Right ventricle myocardium superior (tissue), 1 donor: ENCODE data around the gene TMEM131. TPM values are rescaled to one million over a fixed set of nuclear protein-coding genes. Genes with fewer than 3 reads are reported as not detected.
"Not testable (repeated sequence)": the region's sequence is repeated elsewhere in the genome, so short reads cannot be mapped to it uniquely, and the experiment has no call there.

ENCODE experiments used
- ATAC-seq: fragments of 200-7000 bp; cut with Tn5 transposase; one replicate; pipeline ENCODE4 v1.9.1; 2020; ENCODE audit warnings: mild to moderate bottlenecking; ENCODE audit not compliant: poor library complexity
- DNase-seq: peaks from one replicate; pipeline ENCODE4 v3.0.0-alpha.2; 2020
- intact Hi-C: fragments of 100-400 bp; cut with DNase I; formaldehyde crosslinking; loops from one replicate; pipeline ENCODE4 v1.11.2; 2022
- total RNA-seq: library from RNA; stranded (reverse); fragmentation: NEBNext Ultra II Directional; extraction: Animal tissue kit (Norgen Biotek cat#: 25700); gene quantifications from one replicate; pipeline ENCODE4 v1.2.1, GENCODE V29; 2021
- donor health status: DM: no; HTN: yes; CAD: no; lungs with severe emphysema.

Gene TMEM131
- total RNA-seq, 1 donor from 2014 or later = 26.7 TPM

DNA sequence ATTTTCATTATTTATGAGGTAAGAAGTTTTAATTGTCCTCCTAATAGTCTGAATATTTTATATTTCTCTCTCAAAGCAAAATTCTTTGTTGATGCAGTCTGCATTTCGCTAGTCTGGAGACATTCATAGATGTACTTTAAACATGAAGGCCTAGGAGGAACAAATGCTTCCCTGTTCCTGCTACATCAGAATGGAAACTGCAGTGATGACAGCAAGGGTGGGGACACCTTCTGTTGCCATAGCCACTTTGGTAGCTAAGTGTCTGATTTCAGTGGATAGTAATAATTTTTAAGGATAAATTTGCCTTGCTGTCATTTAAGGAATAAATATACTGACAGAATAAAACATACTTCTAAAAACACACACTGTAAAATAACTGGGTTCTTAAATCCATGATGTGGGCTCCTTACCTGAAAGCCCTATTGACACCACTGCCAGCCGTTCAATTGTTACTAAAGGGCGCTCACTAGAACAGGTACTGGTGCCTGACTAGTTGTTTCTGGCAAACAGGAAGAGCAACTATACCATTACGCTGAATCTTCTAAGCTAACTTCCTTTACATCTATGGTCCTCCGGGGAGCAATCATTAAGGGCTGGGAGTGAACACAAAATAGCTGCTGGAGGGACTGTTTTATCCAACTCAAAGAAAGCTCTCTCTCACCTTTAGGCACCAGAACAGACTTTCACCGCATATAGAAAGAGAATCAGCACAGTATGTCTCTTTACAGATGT, 88.2 kb downstream of the TMEM131 start:
- no peak for ATAC-seq
- DNase-seq = no peak
- intact Hi-C loops = no loop called here

GRCh38 chr2:97906307-97906706, 89.4 kb downstream of the TMEM131 start:
- ATAC-seq (no peak), DNase-seq (no peak)
- intact Hi-C loops = no loop called here

DNA sequence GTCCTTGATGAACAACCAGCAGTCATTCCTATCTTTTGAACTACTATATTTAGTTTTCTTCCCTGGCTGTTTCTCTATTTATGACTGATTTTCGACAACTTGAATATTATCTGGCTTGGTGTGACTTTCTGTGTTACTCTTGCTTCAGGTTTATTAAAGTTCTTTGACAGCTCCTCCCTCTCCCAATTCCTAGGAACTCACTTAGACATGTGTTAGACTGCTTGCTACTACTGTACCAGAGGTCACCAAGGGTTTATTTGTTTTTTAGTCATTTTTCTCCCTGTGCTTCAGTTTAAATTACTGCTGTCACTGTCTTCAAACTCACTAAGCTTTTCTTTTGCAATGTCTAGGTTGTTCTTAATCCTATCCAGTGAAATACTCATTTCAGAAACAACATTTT, 90.5 kb downstream of the TMEM131 start:
- intact Hi-C loops = no loop called here
- DNase-seq = no peak
- ATAC-seq = no peak

- DNase-seq (no peak), ATAC-seq (no peak)
Observed at GRCh38 chr2:97901862-97902261, 93.9 kb downstream of the TMEM131 start.

DNA sequence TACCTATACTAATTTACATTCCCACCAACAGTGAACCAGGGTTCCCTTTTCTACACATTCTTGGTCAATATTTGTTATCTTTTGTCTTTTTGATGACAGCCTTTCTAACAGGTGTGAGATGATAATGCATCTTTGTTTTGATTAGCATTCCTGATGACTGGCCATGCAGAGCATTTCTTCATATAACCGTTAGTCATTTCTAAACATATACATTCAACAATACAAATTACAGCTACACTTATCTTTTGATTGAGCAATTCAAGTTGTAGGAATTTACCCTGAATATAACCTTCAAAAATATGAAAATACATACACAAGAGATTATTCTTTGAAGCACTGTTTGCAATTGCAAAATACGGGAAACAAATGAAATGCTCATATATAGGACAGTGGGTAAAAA, 94.9 kb downstream of the TMEM131 start:
- no peak for ATAC-seq
- intact Hi-C loops = no loop called here

More at GRCh38 chr2:97901862-97902261, 93.9 kb downstream of the TMEM131 start:
- intact Hi-C loops = no loop called here

DNA sequence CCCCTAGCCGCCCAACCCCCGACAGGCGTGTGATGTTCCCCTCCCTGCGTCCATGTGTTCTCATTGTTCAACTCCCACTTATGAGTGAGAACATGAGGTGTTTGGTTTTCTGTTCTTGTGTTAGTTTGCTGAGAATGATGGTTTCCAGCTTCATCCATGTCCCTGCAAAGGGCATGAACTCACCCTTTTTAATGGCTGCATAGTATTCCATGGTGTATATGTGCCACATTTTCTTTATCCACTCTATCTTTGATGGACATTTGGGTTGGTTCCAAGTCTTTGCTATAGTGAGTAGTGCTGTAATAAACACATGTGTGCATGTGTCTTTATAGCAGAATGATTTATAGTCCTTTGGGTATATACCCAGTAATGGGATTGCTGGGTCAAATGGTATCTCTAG, 102.7 kb downstream of the TMEM131 start:
- intact Hi-C loops, DNase-seq, ATAC-seq: not testable (repeated sequence)

More for the DNA sequence above, 94.9 kb downstream of the TMEM131 start:
- no peak for DNase-seq

GRCh38 chr2:97891611-97892010, 104.1 kb downstream of the TMEM131 start:
- DNase-seq (no peak), ATAC-seq (no peak)
- intact Hi-C loops = no loop called here

GRCh38 chr2:97889156-97889555, 106.6 kb downstream of the TMEM131 start:
- ATAC-seq (no peak), DNase-seq (no peak)

DNA sequence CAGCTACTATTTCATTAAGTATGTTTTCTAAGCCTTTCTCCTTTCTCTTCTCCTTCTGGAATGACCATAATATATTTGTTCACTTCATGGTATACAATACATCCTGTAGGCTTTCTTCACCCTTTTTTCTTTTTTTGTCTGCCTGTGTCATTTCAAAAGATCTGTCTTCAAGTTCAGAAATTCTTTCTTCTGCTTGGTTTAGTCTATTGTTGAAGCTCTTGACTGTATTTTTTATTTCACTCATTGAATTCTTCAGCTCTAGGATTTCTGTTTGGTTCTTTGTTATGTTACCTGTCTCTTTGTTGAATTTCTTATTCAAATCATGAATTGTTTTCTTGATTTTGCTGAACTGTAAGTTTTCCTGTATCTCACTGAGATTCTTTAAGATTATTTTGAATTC, 109.9 kb downstream of the TMEM131 start:
- intact Hi-C loops = no loop called here
- no peak for ATAC-seq
- no peak for DNase-seq

More at GRCh38 chr2:97889156-97889555, 106.6 kb downstream of the TMEM131 start:
- intact Hi-C loops = no loop called here

GRCh38 chr2:97880334-97880733, 115.4 kb downstream of the TMEM131 start:
- ATAC-seq (no peak), DNase-seq (no peak)
- intact Hi-C loops = no loop called here

- intact Hi-C loops = no loop called here
- DNase-seq (no peak), ATAC-seq (no peak)
Observed at GRCh38 chr2:97878865-97879264, 116.9 kb downstream of the TMEM131 start.

DNA sequence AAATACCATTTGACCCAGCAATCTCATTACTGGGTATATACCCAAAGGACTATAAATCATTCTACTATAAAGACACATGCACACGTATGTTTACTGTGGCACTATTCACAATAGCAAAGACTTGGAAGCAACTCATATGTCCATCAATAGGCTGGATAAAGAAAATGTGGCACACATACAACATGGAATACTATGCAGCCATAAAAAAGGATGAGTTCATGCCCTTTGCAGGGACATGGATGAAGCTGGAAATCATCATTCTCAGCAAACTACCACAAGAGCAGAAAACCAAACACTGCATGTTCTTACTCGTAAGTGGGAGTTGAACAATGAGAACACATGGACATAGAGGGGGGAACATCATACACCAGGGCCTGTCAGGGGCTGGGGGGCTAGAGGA, 117.4 kb downstream of the TMEM131 start:
- ATAC-seq, intact Hi-C loops: not testable (repeated sequence)

GRCh38 chr2:97871096-97871780, 124.5 kb downstream of the TMEM131 start:
- intact Hi-C loops = no loop called here

More for the DNA sequence above, 117.4 kb downstream of the TMEM131 start:
- not testable (repeated sequence) for DNase-seq

GRCh38 chr2:97870396-97870843, 125.3 kb downstream of the TMEM131 start:
- peak; percentile 92 for ATAC-seq
- intact Hi-C loops = no loop called here
- no peak for DNase-seq

More at GRCh38 chr2:97871096-97871780, 124.5 kb downstream of the TMEM131 start:
- no peak for DNase-seq
- ATAC-seq = no peak

DNA sequence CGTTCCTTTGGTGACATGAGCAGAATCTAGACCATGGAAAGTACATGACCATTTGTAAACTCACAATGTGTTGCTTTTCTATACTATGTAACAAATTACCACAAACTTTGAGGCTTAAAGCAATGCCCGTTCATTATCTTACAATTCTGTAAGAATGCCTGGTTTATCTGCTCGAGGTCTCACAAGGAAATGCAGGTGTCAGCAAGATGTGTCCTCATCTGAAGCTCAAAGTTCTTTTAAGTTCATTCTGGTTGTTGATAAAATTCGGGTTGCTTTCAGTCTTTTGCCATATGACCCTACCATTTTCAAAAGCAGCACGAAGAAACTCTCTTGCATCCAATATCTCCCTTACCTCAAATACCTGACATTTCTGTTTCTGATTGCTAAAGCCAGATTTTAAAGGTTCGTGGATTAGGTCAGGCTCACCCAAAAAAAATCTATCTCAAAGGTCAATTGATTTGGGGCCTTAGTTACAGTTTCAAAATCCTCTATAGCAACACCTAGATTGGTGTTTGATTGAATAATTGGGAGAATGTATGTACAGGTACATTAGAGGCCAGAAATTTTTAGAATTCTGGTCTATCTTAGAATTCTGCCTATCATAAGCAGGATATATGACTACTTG, 125.9 kb downstream of the TMEM131 start:
- no peak for ATAC-seq
- intact Hi-C loops = no loop called here
- no peak for DNase-seq

GRCh38 chr2:97868986-97869721, 126.6 kb downstream of the TMEM131 start:
- ATAC-seq (peak; percentile 91), DNase-seq (peak; percentile 57)
- intact Hi-C loops = no loop called here

GRCh38 chr2:97863829-97864228, 131.9 kb downstream of the TMEM131 start:
- no peak for DNase-seq
- ATAC-seq = no peak
- intact Hi-C loops = no loop called here

- intact Hi-C loops = no loop called here
- peak; percentile 20 for ATAC-seq
- DNase-seq = no peak
Observed at GRCh38 chr2:97861177-97861576, 134.6 kb downstream of the TMEM131 start.

- ATAC-seq (no peak), DNase-seq (no peak)
- intact Hi-C loops = no loop called here
Observed at GRCh38 chr2:97858442-97858841, 137.3 kb downstream of the TMEM131 start.
